Measurements from ENCODE around the gene PTPN7. TPM values are rescaled to one million over a fixed set of nuclear protein-coding genes. Genes with fewer than 3 reads are reported as not detected.

PTPN7 gene
- polyA plus RNA-seq, 2 of the 4 experiments (the other 2 are of a cell fraction), result 0.08 TPM; not detected in 1

- H3K4me2 ChIP-seq, result peak overlapping the region; percentile 67
- DNase-seq (ENCODE audit: low read depth in 1 of 2, low spot score in 1 of 2), result peak in 1 of 2 experiments; percentile 30
- H3K27ac ChIP-seq, result peak overlapping the region; percentile 91 to 94
- ChIA-PET POLR2A (interaction anchor here (0.6 to 7.2 kb wide), 3 partner anchors 108 to 406 kb away, joined by 3 to 69 read pairs (median 7); partner anchors contain the start of genes ELF3 and RNPEP), CTCF (interaction anchor here (0.6 to 31.9 kb wide), 31 partner anchors 10 to 249 kb away, joined by 3 to 1624 read pairs (median 5); partner anchors contain the start of genes ELF3 and RNPEP)
- WGBS (ENCODE audit: missing lambda C conversion rate), result 73% methylated on average over 10 of the region's 10 CpGs
- TF ChIP-seq SREBF2 (IDR thresholded peaks at IDR 0.05), result no peak
- TF ChIP-seq NFE2L2 (conservative IDR thresholded peaks at IDR 0.05; ENCODE audit: low read length), result no peak
- TF ChIP-seq PHF8 (IDR thresholded peaks at IDR 0.05; ENCODE audit: borderline replicate concordance, low read depth), result no peak
- no peak for TF ChIP-seq RARB (CRISPR knock-in tag; IDR thresholded peaks at IDR 0.05)
- no peak for TF ChIP-seq POLR2A (IDR thresholded peaks at IDR 0.05; ENCODE audit: low read length)
- no peak for TF ChIP-seq ESRRA (IDR thresholded peaks at IDR 0.05; ENCODE audit: borderline replicate concordance, low read length)
- no peak for TF ChIP-seq TFCP2L1 (CRISPR knock-in tag; IDR thresholded peaks at IDR 0.05)
- no peak; the same call in 1 of the 2 replicates for TF ChIP-seq HEYL (CRISPR knock-in tag; IDR thresholded peaks at IDR 0.05)
- TF ChIP-seq EP300 (IDR thresholded peaks at IDR 0.05), result no peak
- peak; percentile 56; the same call in 1 of the 2 replicates for TF ChIP-seq ZNF302 (CRISPR knock-in tag; IDR thresholded peaks at IDR 0.05)
- TF ChIP-seq TP53 (CRISPR knock-in tag; IDR thresholded peaks at IDR 0.05), result no peak
- TF ChIP-seq MAX (IDR thresholded peaks at IDR 0.05), result 0 out of 2 replicates have a peak, but pooled peaks have one; percentile 7
- 0 out of 2 replicates have a peak, but pooled peaks have one; percentile 37 for TF ChIP-seq FOXS1 (CRISPR knock-in tag; IDR thresholded peaks at IDR 0.05)
- TF ChIP-seq PBX3 (IDR thresholded peaks at IDR 0.05), result no peak
- no peak for TF ChIP-seq CTCF (IDR thresholded peaks at IDR 0.05)
- ATAC-seq, result no peak
- peaks cover 50% of the 10 kb centered on the region for H3K4me1 ChIP-seq
- H3K4me3 ChIP-seq, result no peak overlapping the region
- no peaks in the 10 kb centered on the region for H3K9me3 ChIP-seq
- no peak for FAIRE-seq
Measured at GRCh38 chr1:202117898-202118371, 42.5 kb downstream of the PTPN7 start.

- CTCF ChIA-PET, result interaction anchor here (2.3 to 31.9 kb wide), 2 partner anchors 15 to 114 kb away, joined by 13 to 1624 read pairs; partner anchors contain the start of genes ELF3 and RNPEP
- FAIRE-seq (no peak), ATAC-seq (no peak), DNase-seq (ENCODE audit: low read depth in 1 of 2, low spot score in 1 of 2) (no peak)
- WGBS (ENCODE audit: missing lambda C conversion rate), result 96% methylated on average over 8 of the region's 8 CpGs
- no peak for TF ChIP-seq SREBF2 (IDR thresholded peaks at IDR 0.05)
- no peak for TF ChIP-seq HOXB13 (CRISPR knock-in tag; IDR thresholded peaks at IDR 0.05; ENCODE audit: low read depth)
- no peak for TF ChIP-seq CTCF (IDR thresholded peaks at IDR 0.05)
- TF ChIP-seq MAZ (IDR thresholded peaks at IDR 0.05; ENCODE audit: borderline replicate concordance, low read depth, low read length), result no peak
- TF ChIP-seq FOXS1 (CRISPR knock-in tag; IDR thresholded peaks at IDR 0.05), result no peak
- no peak for TF ChIP-seq GATA3 (IDR thresholded peaks at IDR 0.05; ENCODE audit: borderline replicate concordance)
- H3K4me1 ChIP-seq, result peaks cover 59% of the 10 kb centered on the region
- no peak overlapping the region for H3K4me2 ChIP-seq
- POLR2A ChIA-PET, result interaction anchor here (4.4 kb wide), 1 partner anchor 105 kb away, joined by 93 read pairs; the partner anchor contains the start of gene ELF3
- H3K4me3 ChIP-seq, result no peak overlapping the region
- no peaks in the 10 kb centered on the region for H3K9me3 ChIP-seq
- H3K27ac ChIP-seq, result peak overlapping the region; percentile 43 to 94; a peak in 5 of 6 replicates
Measured at GRCh38 chr1:202116287-202116686, 44.1 kb downstream of the PTPN7 start.
